Measurements from ENCODE around the gene FCN2.
A peak's percentile ranks its signal among the peaks of the same experiment; 100 is the strongest.

FCN2 gene

GRCh38 chr9:134897584-134898170 lies 17.1 kb downstream of the FCN2 start (continued):
- TF ChIP-seq ZNF792 (tag by site-specific recombination; IDR thresholded peaks at IDR 0.05) = no peak
- TF ChIP-seq ZNF433 (tag by site-specific recombination; IDR thresholded peaks at IDR 0.05; ENCODE audit: low read depth) = no peak
- TF ChIP-seq GFI1B (tag by site-specific recombination; IDR thresholded peaks at IDR 0.05) = no peak
- TF ChIP-seq ZNF660 (tag by site-specific recombination; IDR thresholded peaks at IDR 0.05) = no peak
- no peak for TF ChIP-seq ZEB2 (tag by site-specific recombination; IDR thresholded peaks at IDR 0.05)

GRCh38 chr9:134898319-134898718 lies 17.7 kb downstream of the FCN2 start:
- Histone ChIP-seq H3K9me3 (ENCODE audit: control insufficient read depth, insufficient read depth, low read depth, low read length) (no peaks in the 10 kb centered on the region; the same call in 1 of the 2 replicates), H3K36me3 (ENCODE audit: control insufficient read depth in 2 of 2, insufficient read depth in 1 of 2, low read length in 2 of 2) (no peaks in the 10 kb centered on the region), H3K4me1 (ENCODE audit: control insufficient read depth, insufficient read depth, low read length) (peaks cover 16% of the 10 kb centered on the region), H3K4me3 (ENCODE audit: low read depth, low read length) (no peak overlapping the region), H3K27ac (ENCODE audit: extremely low read depth, low read depth, low read length) (no peak overlapping the region)
- TF ChIP-seq HIC1 (tag by site-specific recombination; IDR thresholded peaks at IDR 0.05) = no peak
- CTCF ChIA-PET = interaction anchor here (0.6 to 4.4 kb wide), 3 partner anchors 22 to 120 kb away, joined by 3 to 18 read pairs (median 3); no protein-coding TSS in a partner anchor
- POLR2A ChIA-PET = no interaction called here

GRCh38 chr9:134899168-134899567 lies 18.6 kb downstream of the FCN2 start:
- H3K36me3 ChIP-seq (ENCODE audit: control insufficient read depth in 2 of 2, insufficient read depth in 1 of 2, low read length in 2 of 2) = no peaks in the 10 kb centered on the region
- no peak overlapping the region for H3K27ac ChIP-seq (ENCODE audit: extremely low read depth, low read depth, low read length)
- no peak overlapping the region for H3K4me3 ChIP-seq (ENCODE audit: low read depth, low read length)
- H3K9me3 ChIP-seq (ENCODE audit: control insufficient read depth, insufficient read depth, low read depth, low read length) = no peaks in the 10 kb centered on the region; the same call in 1 of the 2 replicates
- peaks cover 16% of the 10 kb centered on the region for H3K4me1 ChIP-seq (ENCODE audit: control insufficient read depth, insufficient read depth, low read length)
- POLR2A ChIA-PET = no interaction called here
- TF ChIP-seq ZNF23 (tag by site-specific recombination; IDR thresholded peaks at IDR 0.05; ENCODE audit: borderline replicate concordance) (no peak), ZNF280C (tag by site-specific recombination; IDR thresholded peaks at IDR 0.05) (no peak), ZNF184 (tag by site-specific recombination; IDR thresholded peaks at IDR 0.05) (peak; percentile 95), ZNF561 (tag by site-specific recombination; IDR thresholded peaks at IDR 0.05; ENCODE audit: borderline replicate concordance) (no peak), ZNF639 (tag by site-specific recombination; IDR thresholded peaks at IDR 0.05) (no peak), ZNF274 (IDR thresholded peaks at IDR 0.05; ENCODE audit: low read length) (no peak), ZNF274 (tag by site-specific recombination; IDR thresholded peaks at IDR 0.05; ENCODE audit: borderline replicate concordance) (no peak), SP7 (tag by site-specific recombination; IDR thresholded peaks at IDR 0.05) (no peak), ZNF623 (tag by site-specific recombination; IDR thresholded peaks at IDR 0.05) (no peak), KLF9 (tag by site-specific recombination; IDR thresholded peaks at IDR 0.05; ENCODE audit: low read depth) (no peak), ZNF785 (tag by site-specific recombination; IDR thresholded peaks at IDR 0.05) (no peak), ZNF626 (tag by site-specific recombination; IDR thresholded peaks at IDR 0.05) (peak; percentile 61; the same call in 1 of the 2 replicates), ZNF549 (tag by site-specific recombination; IDR thresholded peaks at IDR 0.05) (0 out of 2 replicates have a peak, but pooled peaks have one; percentile 46), ZNF768 (tag by site-specific recombination; IDR thresholded peaks at IDR 0.05) (no peak), ZNF529 (tag by site-specific recombination; IDR thresholded peaks at IDR 0.05; ENCODE audit: insufficient replicate concordance) (peak; percentile 34), ZNF157 (tag by site-specific recombination; IDR thresholded peaks at IDR 0.05) (no peak), TRIM28 (IDR thresholded peaks at IDR 0.05; ENCODE audit: borderline replicate concordance, low read length) (0 out of 2 replicates have a peak, but pooled peaks have one; percentile 42), GLIS2 (tag by site-specific recombination; IDR thresholded peaks at IDR 0.05) (no peak), MZF1 (tag by site-specific recombination; IDR thresholded peaks at IDR 0.05; ENCODE audit: borderline replicate concordance) (no peak), ZNF138 (tag by site-specific recombination; IDR thresholded peaks at IDR 0.05; ENCODE audit: borderline replicate concordance) (no peak), SETDB1 (IDR thresholded peaks at IDR 0.05; ENCODE audit: insufficient read length, low read length) (peak; percentile 89)
- CTCF ChIA-PET = interaction anchor here (0.5 to 4.4 kb wide), 4 partner anchors 30 to 735 kb away, joined by 3 to 18 read pairs (median 4); partner anchors contain the start of gene RNU6ATAC

Measured in HEK293 (cell line).